Measurements from ENCODE around the gene ITGB3. TPM values are rescaled to one million over a fixed set of nuclear protein-coding genes. Genes with fewer than 3 reads are reported as not detected.

Gene ITGB3
- total and polyA plus RNA-seq, 9 of the 15 experiments (the other 6 are each of a cell fraction or from before 2014, with no cell fraction given), result 0.08 to 2.6 (median 0.62) TPM; not detected in 1

DNA sequence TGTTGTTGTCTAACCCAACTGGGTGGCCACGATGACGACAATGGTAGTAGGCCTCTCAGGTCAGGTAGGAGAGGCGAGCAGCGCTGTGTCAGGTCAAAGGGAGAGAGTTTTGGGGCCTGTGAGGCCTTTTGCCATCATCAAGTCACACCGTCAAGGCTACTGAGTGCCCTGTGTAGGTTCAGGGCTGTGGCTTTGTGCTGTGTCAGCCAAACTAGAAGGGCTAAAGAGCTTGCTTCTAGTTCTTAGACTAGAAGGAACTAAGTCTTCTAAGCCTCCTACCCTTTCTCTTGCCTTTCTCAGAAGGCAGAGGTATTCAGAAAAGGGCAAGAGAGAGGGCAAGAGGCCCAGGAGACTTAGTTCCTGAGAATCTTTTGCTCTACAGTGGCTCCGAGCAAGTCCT, 45.1 kb downstream of the ITGB3 start:
- no peak overlapping the region for H3K4me3 ChIP-seq
- no peaks in the 10 kb centered on the region for H3K27me3 ChIP-seq (ENCODE audit: control insufficient read depth in 2 of 2, insufficient read depth in 2 of 2, low read length in 2 of 2)
- no peaks in the 10 kb centered on the region for H3K9me3 ChIP-seq (replicated peaks; ENCODE audit: control insufficient read depth, insufficient read depth, low read depth, low read length)
- no peaks in the 10 kb centered on the region for H4K20me1 ChIP-seq (replicated peaks; ENCODE audit: control insufficient read depth, insufficient read depth, low read length)
- no peak overlapping the region for H3K4me2 ChIP-seq (ENCODE audit: insufficient read depth, low read length)
- peaks cover 14 to 20% of the 10 kb centered on the region in 2 experiments for H3K4me1 ChIP-seq (replicated peaks in 1 of 2; ENCODE audit: control insufficient read depth in 2 of 2, insufficient read depth in 2 of 2, low read length in 2 of 2)
- H3K36me3 ChIP-seq (ENCODE audit: control insufficient read depth, insufficient read depth, low read length), result no peaks in the 10 kb centered on the region
- no peaks in the 10 kb centered on the region for H3K79me2 ChIP-seq (ENCODE audit: control insufficient read depth, insufficient read depth, low read length)
- no peak overlapping the region for H2AFZ ChIP-seq (ENCODE audit: low read depth, low read length)
- ChIA-PET POLR2A (interaction anchor here (1.0 to 4.0 kb wide), 2 partner anchors 8 to 11 kb away, joined by 3 to 18 read pairs; no protein-coding TSS in a partner anchor), CTCF (ENCODE audit: low intra/inter-chr PET ratio) (no interaction called here)
- intact Hi-C loops (cut with micrococcal nuclease) (no loop called here), in situ Hi-C loops (cut with MboI) (no loop called here)
- no peak for DNase-seq (ENCODE audit: extremely low read depth in 1 of 4, low spot score in 3 of 4)
- no peaks in the 10 kb centered on the region for H3K9me1 ChIP-seq (ENCODE audit: control insufficient read depth, insufficient read depth, low read length)
- no peak for ATAC-seq
- no peak overlapping the region for H3K27ac ChIP-seq (ENCODE audit: extremely low read depth, low read depth, low read length)
- no peak overlapping the region; a peak in 1 of 4 replicates for H3K9ac ChIP-seq (ENCODE audit: insufficient read depth in 1 of 2, low read depth in 2 of 2, low read length in 2 of 2)
- BruUV-seq (replicated peaks), result no TSS peak
- no peak for FAIRE-seq
- 53% methylated on average over 6 of the region's 6 CpGs for WGBS (ENCODE audit: insufficient coverage, low coverage, missing lambda C conversion rate)
- TF ChIP-seq HSF4 (CRISPR knock-in tag; IDR thresholded peaks at IDR 0.05; ENCODE audit: borderline replicate concordance) (no peak), ZKSCAN1 (IDR thresholded peaks at IDR 0.05; ENCODE audit: low read depth, low read length) (no peak), ZNF316 (IDR thresholded peaks at IDR 0.05) (peak; percentile 73), C11orf30 (IDR thresholded peaks at IDR 0.05; ENCODE audit: low read depth) (peak; percentile 56), MAFF (IDR thresholded peaks at IDR 0.05; ENCODE audit: low read length) (peak; percentile 17; the same call in 1 of the 2 replicates)
- TF ChIP-seq, protein P1, sequence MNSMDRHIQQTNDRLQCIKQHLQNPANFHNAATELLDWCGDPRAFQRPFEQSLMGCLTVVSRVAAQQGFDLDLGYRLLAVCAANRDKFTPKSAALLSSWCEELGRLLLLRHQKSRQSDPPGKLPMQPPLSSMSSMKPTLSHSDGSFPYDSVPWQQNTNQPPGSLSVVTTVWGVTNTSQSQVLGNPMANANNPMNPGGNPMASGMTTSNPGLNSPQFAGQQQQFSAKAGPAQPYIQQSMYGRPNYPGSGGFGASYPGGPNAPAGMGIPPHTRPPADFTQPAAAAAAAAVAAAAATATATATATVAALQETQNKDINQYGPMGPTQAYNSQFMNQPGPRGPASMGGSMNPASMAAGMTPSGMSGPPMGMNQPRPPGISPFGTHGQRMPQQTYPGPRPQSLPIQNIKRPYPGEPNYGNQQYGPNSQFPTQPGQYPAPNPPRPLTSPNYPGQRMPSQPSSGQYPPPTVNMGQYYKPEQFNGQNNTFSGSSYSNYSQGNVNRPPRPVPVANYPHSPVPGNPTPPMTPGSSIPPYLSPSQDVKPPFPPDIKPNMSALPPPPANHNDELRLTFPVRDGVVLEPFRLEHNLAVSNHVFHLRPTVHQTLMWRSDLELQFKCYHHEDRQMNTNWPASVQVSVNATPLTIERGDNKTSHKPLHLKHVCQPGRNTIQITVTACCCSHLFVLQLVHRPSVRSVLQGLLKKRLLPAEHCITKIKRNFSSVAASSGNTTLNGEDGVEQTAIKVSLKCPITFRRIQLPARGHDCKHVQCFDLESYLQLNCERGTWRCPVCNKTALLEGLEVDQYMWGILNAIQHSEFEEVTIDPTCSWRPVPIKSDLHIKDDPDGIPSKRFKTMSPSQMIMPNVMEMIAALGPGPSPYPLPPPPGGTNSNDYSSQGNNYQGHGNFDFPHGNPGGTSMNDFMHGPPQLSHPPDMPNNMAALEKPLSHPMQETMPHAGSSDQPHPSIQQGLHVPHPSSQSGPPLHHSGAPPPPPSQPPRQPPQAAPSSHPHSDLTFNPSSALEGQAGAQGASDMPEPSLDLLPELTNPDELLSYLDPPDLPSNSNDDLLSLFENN (IDR thresholded peaks at IDR 0.05; ENCODE audit: low read depth in 2 of 2, low read length in 2 of 2), result no peak
